ENCODE results near the gene SMIM1. TPM values are rescaled to one million over a fixed set of nuclear protein-coding genes. Genes with fewer than 3 reads are reported as not detected.
"Not testable (repeated sequence)": the region's sequence is repeated elsewhere in the genome, so short reads cannot be mapped to it uniquely, and the experiment has no call there.

SMIM1 gene
- polyA plus RNA-seq, 1 donor: 6.6 TPM

DNA sequence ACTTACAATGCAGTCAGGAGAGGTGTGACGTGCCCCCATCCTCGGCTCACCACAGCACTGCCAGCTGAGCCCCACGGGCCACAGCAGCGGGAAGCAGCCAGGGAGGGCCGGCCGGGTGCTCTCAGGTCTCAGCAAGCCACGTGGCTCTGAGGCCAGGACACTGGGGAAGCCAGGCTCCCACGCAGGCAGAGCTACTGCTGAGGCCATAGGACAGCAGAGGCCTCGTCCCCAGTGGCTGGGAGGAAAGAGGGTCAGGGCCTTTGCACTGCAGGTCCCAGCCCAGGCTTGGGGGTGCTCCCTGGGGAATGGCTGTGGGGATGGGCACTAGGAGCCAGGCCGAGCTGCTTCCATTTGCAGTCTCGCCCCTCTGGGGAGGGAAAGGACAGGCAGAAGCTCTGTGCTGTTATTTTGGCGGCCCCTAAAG lies 18.0 kb downstream of the SMIM1 start:
- no peak for DNase-seq

DNA sequence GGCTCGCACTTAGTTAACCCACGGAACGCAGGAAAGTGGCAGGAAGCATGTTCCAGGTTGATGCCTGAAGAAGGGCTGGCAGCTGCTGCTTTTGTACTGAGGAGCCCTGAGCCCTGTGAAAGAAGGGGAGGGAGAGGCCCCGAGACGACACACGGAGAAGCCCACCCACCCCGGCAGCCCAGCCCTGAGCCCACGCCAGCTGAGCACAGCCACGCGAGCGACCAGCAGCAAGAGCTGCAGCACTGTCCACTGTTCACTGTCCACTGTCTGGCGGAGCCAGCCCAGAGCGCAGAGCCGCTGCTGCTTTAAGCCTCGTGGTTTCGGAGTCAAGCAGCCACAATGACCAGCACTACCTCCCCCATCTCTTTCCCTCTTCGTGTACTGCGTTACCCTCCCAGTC lies 18.4 kb downstream of the SMIM1 start:
- DNase-seq: no peak

DNA sequence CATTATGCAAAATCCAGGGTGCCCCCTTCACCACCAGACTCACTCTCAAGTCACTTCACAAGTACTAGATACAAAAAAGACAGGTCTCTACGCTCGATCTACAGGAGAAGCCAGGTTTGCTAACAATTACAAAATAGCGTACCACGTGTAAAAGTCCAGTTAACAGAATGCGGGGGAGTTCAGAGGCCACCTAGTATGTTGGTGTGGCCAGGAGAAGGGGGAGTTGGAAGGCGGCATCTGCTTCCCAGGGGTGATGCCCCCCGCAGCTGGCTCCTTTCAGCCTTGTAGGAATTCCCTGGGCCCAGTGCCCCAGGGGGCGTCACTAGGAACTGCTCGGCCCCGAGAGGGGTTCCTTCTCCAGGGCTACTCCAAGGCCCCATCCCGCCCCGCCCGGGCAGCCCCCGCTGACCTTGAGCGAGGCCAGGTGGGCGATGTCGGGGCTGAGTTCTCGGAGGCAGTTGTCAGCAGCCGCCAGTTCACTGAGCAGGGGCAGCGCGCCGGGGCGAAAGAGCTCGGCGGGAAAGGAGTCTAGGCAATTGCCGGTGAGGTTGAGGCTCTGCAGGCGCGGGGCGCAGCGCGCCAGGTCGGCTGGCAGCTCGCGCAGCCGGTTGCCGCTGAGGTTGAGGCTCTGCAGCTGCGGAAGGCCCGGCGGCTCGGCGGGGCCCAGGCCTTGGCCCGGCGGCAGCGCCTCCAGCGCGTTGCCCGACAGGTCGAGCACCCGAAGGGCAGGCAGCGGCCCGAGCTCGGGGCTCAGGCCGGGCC lies 23.1 kb downstream of the SMIM1 start:
- DNase-seq: no peak

DNA sequence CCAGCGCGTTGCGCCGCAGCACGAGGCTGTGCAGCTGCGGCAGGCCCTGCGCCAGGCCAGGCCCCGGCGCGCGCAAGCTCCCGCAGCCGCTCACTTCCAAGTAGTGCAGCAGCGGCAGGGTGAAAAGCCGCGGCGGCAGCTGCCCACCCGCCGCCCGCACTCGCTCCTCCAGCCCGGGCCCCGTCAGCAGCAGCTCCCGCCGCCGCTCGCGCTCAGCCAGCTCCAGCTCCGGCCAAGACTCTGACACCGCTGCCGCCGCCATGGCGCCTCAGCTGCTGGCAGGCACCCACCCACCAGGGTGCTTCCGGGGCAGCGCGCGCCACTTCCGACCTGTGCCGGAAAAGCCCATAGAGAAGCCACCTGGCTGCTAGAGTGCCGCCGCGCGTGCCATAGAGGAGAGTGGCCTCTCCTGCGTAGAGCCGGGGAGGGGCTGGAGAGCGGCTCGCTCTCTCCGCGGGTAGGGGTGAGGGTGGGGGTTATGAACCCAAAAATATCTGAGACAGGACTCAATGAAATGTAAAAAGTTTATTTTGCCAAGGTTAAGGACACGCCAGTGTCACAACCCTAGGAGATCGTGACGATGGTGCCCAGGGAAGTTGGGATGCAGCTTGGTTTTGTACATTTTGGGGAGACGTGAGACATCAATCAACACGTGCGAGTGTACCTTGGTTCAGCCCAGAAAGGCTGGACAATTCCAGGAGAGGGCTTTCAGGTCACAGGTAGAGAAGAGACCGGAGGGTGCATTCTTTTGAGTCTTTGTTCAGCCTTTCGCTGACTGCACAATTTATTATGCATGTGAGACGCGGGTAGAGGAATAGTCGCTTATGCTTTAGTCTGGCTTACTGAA lies 23.9 kb downstream of the SMIM1 start, which contains the start of gene LRRC47:
Gene LRRC47, minus strand, starts transcription at position 284 of the 847 bp plus-strand sequence. Its CDS starts 22 bp downstream, at position 262.
- DNase-seq: peak; percentile 91

DNA sequence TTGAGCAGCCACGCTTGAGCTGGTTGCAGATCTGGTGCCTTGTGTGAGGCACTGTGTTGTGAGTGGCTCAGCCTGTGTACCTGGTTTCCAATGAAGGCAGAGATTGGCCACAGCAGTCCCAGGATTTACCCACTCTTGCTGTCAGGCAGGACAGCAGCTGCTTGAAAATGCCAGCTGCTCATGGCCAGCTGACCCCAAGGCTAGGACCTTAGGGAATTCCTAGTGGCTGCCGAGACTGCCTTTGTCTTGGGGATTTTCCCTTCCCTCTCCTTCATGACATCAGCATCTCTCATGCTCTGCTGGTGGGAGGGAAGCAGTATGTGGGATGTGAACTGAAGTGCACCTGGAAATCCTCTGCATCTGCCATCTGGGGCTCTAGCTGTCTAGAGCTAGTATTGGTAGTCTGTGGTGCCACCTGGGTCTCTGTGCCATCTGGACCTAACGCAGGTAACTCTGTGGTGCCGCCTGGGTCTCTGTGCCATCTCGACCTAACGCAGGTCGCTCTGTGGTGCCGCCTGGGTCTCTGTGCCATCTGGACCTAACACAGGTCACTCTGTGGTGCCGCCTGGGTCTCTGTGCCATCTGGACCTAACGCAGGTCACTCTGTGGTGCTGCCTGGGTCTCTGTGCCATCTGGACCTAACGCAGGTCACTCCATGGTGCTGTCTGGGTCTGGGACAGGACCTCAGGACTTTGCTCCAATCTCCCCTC lies 27.6 kb downstream of the SMIM1 start:
- no peak for DNase-seq

DNA sequence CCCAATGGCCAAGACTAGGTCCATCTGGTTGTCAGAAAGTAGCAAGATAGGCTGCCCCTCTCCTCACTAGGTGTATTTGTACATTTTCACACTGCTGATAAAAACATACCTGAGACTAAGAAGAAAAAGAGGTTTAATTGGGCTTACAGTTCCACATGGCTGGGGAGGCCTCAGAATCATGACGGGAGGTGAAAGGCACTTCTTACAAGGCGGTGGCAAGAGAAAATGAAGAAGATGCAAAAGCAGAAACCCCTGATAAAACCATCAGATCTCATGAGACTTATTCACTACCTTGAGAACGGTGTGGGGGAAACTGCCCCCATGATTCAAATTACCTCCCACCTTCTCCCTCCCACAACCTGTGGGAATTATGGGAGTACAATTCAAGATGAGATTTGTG lies 28.2 kb downstream of the SMIM1 start:
- DNase-seq: not testable (repeated sequence)

DNA sequence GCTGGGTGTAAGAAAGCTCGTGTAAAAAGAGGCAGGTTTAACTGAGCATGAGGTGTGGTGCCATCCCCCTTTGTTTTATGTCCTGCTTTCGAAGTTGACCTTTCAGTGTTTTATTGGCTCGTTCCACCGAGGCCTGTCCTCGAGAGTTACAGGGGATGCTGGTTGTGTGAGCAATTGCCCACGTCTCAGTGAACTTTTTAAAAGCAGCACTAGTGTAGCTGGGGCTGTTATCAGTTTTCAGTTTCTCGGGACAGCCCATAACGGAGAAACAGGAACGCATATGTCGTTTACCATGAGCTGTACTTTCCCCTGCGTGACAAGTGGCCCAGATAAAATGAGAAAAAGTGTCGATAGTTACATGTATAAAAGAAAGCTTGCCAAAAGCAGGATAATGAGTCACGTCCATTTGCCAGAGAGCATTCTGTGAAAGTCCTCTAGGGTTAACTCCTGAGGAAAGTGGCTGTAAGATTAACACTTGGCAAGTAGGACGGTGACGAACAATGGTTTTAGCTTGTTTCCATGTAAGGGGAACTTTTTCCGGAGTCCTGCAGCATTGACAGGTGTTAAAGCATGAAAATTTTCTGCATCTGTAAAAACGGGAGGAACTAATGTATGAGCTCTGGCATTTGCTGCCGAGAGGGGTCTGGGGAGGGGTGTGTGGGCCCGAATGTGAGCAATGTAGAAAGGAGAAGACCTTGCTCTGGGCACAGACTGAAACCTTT lies 31.5 kb downstream of the SMIM1 start:
- no peak for DNase-seq

DNA sequence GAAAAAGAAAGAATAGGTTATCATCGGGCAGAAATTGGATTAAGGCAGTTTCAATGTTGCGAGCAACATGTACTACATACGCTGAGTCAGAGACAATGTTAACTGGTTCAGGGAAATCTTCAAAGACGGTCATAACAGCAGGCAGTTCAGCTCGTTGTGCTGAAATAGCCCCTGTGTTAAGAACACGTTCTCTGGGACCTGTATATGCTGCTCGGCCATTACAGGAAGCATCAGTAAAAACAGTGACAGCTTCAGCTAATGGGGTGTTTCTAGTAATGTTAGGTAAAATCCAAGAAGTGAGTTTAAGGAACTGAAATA lies 32.0 kb downstream of the SMIM1 start:
- not testable (repeated sequence) for DNase-seq

DNA sequence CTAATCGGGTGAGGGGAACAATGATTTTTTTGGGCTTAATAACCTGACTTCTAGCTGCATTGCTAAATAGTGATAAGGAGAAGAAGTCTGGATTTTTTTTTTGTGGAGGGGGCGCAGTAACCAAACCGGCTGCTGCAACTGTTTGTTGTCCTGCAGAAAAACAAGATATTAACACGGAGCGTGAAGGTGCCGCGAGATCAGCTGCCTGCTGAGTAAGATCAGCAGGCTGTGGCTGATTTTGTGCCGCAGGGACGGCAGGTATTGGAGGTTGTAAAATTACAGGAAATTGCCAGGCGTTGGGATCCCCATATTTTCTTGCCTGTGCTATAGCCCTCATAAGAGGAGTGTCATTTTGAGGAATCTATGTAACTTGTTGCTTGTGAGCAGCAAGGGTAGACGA lies 32.5 kb downstream of the SMIM1 start:
- DNase-seq: no peak

DNA sequence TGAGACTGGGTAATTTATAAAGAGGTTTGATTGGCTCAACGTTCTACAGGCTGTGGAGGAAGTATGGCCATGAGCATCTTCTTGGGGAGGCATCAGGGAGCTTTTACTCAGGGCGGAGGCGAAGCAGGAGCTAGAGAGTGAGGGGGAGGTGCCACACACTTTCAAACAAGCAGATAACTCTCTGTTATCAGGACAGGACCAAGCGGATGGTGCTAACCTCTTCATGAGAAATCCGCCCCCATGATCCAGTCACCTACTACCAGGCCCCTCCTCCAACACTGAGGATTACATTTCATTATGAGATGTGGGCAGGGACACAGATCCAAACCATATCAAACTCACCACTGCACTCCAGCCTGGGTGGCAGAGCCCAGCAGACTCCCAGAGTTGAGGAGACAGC lies 35.2 kb downstream of the SMIM1 start:
- DNase-seq: no peak

DNA sequence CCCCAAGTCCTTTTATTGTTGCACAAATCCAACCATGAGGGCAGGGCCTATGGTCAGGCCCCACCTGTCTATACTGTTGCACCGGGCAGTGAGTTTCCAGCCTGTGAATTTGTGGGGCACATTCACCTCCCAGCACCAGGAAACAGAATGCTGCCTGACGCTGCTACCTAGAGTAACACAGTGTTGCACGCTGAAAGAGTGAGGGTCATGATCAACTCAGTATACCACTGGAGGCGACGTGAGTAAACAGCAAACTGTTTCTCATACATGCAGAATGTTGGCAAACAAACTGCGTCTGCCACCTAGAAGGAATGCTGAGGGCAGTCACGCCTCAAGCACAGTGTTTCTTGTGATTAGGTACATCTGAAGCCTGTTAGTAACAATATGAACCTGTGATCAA lies 37.1 kb downstream of the SMIM1 start:
- DNase-seq: no peak

DNA sequence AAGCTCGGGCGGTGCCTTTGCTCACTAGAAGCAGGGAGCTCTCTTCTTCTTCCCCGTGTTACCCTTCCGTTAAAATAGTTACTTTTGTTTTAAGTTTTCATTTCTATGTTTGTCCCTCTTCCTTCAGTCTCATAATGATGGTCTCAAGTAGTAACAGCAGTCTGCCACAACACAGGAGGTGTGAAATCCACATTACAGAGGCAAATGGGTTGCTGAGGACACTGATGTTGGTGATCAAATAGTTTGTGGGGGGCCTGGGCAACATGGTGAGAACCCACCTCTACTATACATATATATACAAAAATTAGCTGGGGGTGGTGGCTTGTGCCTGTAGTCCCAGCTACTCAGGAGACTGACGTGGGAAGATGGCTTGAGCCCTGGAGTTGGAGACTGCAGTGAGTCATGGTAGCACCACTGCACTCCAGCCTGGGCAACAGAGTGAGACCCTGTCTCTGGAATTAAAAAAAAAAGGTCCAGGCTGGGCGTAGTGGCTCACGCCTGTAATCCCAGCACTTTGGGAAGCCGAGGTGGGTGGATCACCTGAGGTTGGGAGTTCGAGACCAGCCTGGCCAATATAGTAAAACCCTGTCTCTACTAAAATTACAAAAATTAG lies 37.7 kb downstream of the SMIM1 start:
- not testable (repeated sequence) for DNase-seq

DNA sequence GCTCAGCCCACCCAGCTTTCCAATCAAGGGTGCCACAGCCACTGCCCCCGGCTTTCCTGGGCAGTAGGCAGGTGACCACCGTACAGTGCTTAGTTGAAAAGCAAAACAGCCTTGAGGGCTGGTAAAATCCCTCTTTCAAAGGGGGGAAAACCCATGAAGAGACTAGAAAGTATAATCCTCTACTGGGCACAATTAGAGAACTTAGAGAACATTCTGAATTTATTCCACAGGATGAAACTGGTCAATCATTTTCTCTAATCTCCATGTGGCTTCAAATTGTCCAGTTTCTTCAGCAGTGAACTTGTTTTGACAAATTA lies 39.0 kb downstream of the SMIM1 start:
- DNase-seq: no peak

DNA sequence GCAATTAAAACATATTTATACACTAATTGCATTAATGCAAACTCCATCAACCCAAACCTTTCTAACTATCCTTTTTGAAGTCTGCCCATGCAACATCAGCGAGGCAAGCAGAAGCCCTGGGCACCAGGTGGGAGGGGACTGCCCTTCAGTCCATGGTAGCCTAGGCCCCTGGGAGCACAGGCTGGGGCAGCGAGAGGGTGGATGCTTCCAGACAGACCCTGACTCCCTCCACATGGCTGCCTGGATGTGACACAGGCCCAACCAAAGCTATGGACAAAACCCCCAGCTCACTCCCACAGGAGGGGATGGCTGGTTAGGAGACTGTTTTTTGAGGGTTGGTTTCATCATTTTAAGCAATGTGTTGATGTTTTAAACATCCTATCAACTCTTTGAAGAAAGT lies 41.5 kb downstream of the SMIM1 start:
- DNase-seq: no peak

DNA sequence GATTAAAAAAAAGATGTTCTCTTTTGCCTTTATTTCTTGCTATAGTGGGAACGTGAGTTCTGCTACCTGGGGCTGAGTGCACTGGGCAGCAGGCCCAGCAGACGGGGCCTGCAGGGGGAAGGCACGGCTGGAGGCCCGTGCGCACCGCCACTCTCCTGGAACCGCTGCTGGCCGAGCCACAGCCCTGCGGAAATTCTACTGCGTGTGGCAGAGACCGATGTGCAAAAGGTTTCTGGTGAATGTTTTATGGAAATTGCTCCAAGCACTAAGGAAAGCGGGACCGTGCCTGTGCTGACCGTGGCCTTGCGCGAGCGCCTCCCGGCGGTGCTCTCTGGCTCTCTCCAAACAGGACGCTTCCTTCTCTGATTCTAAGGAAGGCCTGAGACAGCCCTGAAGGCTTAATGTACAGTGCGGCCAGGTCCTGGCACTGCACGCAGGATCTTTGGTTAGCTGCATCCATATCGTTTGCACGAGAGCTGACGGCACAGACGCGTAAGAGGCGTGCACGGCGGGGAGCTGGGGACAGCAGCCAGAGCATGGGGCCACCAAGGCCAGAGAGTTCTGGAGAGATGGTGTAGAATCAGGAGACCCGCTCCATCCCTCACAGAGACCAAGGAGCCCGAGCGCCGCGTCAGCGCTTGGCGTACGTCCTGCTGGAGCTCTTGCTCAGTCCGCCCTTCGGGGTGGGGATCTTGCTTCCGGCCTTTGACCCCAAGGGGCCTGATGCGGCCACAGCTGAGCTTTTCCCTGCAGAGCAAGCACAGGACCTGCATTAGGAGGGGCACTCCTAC lies 42.4 kb downstream of the SMIM1 start:
- DNase-seq: no peak

DNA sequence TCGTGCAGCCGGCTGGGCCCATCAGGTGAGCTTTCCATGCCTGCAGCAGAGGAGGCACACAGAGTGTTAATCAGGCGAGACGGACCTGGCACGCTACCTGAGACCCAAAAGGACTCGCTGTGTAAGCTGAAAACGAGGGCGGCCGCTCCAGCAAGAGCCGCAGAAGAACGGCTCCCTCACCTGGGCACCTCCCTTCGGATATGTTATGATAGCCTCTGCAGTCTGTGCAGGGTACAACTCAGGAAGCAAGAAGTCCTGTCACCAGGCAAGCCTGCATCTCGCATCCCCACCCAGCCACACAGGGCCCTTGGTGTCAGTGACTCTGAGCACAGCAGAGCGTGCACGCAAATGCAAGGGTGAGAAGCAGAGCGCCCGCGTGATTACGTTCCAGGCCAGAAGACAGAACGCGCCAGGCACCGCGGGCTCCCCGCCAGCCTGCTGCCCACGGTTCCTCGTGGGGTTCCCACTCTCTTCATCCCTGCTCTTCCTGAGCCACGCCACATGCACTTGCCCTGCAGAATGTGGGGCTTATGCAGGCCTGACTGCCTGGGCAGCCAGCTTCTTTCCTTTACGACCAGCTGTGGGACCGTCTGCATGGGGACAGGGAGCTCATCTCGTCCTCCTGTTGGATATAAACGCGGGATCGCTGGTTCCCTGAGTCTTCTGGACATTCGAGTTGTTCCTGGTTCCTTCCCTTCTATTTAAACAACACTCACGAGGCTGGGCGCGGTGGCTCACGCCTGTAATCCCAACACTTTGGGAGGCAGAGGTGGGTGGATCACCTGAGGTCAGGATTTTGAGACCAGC lies 44.0 kb downstream of the SMIM1 start:
- DNase-seq: no peak

DNA sequence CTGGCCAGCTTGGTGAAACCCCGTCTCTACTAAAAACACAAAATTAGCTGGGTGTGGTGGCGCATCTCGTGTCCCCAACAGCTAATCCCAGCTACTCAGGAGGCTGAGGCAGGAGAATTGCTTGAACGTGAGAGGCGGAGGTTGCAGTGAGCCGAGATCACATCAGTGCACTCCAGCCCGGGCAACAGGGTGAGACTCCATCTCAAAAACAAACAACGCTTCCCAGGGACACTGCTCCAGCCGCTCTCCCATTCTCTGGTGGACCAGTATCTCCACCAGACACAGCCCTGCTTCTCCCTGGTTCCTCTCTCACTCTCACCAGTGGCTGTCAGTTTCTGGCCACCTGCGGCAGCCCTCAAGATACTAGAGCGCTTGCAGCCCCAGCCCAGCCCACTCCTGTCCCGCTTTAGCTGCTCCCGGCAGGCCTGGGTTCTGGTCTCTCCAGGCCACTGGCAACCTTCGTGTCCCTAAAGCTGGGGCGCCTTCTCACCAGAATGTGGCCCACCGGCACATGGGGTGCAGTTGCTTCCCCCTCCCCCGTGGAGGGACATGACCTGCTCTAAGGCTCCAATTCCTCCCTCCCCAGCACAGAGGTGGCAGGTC lies 44.7 kb downstream of the SMIM1 start:
- no peak for DNase-seq

DNA sequence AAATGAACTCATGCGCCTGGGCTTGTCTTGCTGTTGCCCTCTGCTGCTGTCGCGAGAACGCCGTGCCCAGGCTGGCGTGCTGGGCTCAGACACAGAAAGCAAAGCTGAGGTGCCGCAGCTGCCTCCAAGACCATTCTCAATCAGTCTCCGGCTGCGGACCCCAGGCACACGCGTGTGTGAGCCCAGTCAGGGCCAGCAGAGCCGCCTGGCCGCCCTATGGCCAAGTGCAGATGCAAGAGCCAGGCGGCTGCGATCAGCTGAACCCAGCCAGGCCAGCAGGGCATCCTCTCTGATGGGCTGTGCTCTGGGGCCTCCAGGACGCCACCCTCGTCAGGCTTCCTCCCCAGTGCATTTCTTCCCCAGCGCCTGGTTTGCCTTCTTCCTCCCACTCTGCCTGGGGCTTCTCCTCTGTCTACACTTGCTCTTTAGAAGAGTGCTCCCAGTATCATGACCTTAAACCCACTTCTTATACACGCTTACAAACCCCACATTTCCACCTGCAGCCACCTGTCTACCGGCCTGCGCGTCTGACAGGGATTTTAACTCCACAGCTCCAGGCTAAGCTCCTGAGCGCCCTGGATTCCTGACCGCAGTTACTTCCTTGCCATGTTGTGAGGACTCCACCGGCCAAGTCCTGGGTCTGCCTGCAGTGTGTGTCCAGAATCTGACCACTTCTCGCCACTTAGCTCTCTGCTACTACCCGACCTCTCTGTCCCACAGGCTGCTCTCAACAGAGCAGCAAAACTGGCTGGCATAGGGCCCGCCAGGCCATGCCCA lies 45.5 kb downstream of the SMIM1 start:
- no peak for DNase-seq

DNA sequence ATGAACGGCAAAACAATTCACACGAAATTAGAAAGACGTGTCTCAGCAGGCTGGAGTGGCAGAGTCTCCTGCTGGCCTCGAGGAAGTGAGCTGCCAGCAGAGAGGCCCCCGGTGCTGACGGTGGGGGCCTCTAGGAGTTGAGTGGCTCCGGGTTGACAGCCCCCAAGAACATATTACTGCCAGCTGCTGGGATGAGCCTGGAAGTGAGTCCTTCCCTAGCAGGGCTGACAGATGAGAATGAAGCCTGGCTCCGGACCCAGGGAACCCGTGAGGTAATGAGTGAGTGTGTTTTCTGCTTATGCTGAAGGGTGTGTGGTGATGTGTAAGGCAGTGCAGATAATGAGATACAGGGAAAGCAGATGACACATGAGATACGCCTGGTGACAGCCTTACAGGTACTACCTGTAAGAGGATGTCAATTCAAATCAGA lies 47.2 kb downstream of the SMIM1 start:
- no peak for DNase-seq

Data from left kidney (tissue), 2 donors.